Left lobe of liver (tissue), 2 donors: ENCODE data around the gene OR4F15. TPM values are rescaled to one million over a fixed set of nuclear protein-coding genes. Genes with fewer than 3 reads are reported as not detected.
"Not testable (repeated sequence)": the region's sequence is repeated elsewhere in the genome, so short reads cannot be mapped to it uniquely, and the experiment has no call there.

Experiments used
- ATAC-seq: fragments of 200-7000 bp; cut with Tn5 transposase; one replicate; pipeline ENCODE4 v1.9.1; 2020; ENCODE audit warnings: mild to moderate bottlenecking, moderate library complexity
- DNase-seq: peaks from one replicate; pipeline ENCODE4 v3.0.0-alpha.2; 2020; ENCODE audit warnings: low spot score
- total RNA-seq: library from RNA; stranded (reverse); gene quantifications from one replicate; pipeline ENCODE4 v1.2.1, GENCODE V29; 2021
- donor health status: DM: no; HTN: no; CAD: no; lungs with moderate emphysema.
- donor health status: DM: no; HTN: yes; CAD: no.

The OR4F15 gene, protein sequence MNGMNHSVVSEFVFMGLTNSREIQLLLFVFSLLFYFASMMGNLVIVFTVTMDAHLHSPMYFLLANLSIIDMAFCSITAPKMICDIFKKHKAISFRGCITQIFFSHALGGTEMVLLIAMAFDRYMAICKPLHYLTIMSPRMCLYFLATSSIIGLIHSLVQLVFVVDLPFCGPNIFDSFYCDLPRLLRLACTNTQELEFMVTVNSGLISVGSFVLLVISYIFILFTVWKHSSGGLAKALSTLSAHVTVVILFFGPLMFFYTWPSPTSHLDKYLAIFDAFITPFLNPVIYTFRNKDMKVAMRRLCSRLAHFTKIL
- total RNA-seq, result not detected

DNA sequence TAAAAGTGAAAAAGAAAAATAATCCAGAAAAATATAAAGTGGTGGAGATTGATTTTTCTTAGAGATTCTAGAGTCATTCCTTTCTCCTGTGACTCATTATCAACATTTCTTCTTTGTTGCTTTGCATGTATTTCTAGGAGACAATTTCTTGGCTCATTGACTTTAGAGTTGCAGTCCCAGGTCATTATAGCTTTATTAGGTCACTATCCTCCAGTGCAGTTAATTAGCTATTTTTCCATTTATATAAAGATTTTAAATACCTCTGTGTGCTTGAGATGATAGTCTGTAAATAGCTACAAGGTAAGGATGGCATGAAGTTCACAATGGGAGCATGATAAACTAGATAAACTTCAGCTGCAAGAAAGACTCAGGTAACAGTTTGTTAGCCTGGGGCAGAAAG, at the start of gene OR4F15:
Gene OR4F15, plus strand, starts transcription at position 301 of the 400 bp plus-strand sequence. CDS start 5,985 bp downstream, outside the sequence.
- DNase-seq (no peak), ATAC-seq (no peak)

DNA sequence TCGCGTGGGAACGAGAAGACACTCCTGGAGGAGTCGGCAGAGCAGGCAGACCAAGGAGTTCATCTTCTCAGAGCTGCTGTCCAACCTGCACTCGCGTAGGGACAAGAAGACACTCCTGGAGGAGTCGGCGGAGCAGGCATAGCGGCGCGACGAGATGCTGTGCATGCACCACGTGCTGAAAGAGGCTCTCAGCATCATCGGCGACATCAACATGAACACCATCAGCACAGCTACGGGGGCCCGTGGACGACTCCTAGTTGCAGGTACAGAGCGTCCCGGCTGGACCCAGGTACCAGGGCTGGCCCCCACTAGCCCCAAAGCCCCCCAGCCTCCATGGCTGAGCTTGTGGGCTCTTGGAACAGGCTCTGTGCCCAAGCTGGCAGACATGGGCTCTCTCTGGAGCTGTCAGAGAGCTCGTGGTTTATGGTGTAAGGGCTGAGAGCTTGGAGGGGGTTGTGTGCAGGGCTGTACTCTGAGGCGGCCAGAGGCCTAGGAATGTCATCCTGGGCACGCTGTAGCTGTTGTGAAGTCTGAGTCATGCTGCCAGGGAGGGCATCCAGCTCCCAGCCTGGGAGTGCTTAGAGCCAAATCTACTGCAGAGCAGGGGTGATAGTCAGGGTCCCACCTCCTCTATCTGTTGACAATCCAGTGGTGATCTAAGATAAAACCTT, 47.2 kb upstream of the OR4F15 start:
- ATAC-seq, DNase-seq: not testable (repeated sequence)

DNA sequence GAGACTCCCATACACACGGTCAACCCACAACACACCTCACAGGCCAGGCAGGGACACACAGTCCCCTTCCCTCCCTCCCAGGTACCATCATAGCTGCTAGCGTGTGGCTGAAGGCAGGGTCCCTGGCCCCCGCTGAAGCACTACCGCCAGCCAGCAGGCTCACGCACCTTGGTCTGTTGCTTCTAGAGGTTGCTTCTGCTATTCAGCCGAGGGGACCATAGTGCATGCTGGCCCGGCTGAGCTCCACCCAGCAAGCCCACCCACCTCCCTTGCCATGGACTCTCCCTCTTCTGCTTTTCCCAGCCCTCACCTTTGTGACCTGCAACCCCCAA, 46.7 kb upstream of the OR4F15 start:
- ATAC-seq, DNase-seq: not testable (repeated sequence)

DNA sequence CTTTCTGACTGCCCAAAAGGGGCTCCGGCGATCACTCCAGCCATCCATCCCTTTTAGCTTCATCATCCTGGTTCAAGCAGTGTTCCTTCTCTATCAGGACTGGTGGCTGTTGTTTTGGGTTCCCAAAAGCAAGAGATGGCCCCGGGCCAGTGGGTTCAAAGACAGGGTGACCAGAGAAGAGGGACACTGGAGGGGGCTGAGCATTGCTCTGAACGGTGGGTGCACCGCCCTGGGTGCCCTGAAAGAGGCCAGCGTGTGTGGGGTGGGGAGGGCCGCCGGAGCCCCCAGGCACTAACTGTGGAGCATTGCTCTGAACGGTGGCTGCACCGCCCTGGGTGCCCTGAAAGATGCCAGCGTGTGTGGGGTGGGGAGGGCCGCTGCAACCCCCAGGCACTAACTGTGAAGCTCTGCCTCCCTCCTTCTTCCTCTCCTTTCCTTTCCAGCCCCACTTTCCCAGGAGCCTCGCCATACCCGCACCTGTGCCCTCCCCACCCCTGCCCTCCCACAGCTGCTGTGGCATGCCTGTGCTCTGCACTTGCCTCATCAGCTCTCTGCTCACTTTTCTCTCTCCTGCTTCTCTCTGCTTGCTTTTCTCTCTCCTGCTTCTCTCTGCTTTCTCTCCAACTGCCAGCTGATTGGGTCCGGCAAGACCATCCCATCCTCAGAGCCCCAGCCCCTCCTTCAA, 46.1 kb upstream of the OR4F15 start:
- no peak for ATAC-seq
- no peak for DNase-seq

DNA sequence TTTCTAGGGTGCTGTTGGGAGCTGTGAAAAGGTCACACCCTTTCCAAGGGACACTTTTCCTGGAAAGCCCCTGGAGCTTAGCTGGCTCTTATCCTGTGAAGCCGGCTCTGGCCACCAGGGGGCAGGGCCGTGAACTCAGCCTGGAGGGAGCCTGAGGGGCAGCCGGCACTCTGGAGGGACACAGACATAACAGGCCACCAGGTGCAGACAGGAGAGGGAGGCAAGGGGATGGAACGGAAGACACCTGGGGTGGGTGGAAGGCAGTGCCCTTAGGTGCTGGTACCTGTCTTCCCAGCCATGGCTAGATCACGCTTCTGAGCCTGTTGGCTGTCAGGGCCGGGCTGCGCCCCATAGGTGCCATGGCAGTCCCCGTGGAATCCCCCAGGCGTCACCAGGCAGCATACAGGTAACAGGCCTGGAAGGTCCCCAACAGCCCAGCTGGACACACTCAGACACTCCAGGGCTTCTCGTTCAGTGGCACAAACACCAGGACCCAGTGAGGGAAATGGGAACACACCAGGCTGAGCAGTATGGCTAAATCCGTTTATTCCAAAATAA, 44.8 kb upstream of the OR4F15 start:
- DNase-seq, result not testable (repeated sequence)

DNA sequence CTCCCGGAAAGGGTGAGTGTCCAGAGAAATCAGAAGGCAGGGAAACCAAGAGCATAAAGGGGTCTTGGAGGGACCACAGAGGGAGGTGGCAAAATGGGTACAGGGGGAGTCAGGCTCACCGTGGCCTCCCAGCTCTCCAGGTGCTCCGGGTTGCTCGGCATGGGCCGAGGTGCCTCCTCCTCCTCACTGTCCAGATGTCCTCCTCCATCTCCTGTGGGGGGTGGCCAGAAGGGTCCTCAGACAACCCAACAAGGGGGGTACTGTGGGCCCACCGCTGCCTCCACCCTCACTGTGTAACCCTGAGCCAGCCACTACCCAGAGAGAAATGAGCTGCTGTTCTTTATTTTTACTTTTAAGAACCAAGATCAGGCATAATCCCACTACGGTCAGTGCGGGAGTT, 39.1 kb upstream of the OR4F15 start:
- DNase-seq (no peak), ATAC-seq (no peak)

More for the DNA sequence above, 44.8 kb upstream of the OR4F15 start:
- not testable (repeated sequence) for ATAC-seq

DNA sequence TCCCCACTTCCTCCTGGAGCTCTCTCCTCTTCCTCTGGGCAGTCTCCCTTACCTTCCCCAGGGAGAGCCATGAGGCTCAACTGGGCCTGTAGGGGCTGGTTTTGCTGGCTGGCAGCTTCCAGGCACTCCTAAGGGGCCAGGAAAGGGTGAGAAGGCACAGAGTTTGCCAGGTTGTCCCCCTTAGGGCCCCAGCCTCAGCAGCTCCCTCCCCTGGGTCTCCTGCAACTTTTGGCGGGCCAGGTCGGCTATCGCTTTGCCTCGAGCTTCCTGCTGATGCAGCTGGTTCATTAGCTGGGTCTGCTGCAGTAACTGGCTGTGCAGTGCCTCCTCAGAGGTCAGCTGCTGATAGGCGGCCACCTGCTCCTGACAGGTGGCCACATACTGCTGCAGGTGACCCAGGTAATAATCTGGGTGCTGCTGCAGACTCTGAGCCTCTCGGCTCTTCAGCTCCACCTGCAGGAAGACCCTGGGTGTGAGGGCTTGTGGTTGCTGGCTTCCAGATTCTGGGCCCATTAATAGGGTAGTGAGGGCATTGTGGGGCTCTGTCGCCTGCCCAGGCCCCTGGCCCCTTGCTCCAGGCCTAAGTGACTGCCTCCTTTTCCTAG, 38.4 kb upstream of the OR4F15 start:
- no peak for DNase-seq
- ATAC-seq, result no peak

DNA sequence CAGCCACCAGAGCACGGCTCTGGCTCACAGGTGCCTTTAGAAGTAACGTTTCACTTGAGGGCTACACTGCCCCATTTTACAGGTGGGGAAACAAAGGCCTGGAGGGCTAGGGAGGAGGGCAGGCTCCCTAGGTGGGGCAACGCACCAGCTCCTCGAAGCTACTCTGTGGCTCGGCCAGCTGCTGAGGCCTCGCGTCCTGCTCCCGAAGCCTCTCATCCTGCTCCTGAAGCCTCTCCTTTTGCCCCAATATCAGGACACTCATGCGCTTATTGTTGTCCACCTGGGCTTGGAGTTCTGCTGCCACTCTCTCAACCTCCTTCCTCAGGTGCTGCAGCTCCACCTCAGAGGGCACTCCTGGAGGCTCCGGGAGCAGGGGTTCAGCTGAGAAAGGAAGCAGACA, 36.9 kb upstream of the OR4F15 start:
- no peak for DNase-seq

DNA sequence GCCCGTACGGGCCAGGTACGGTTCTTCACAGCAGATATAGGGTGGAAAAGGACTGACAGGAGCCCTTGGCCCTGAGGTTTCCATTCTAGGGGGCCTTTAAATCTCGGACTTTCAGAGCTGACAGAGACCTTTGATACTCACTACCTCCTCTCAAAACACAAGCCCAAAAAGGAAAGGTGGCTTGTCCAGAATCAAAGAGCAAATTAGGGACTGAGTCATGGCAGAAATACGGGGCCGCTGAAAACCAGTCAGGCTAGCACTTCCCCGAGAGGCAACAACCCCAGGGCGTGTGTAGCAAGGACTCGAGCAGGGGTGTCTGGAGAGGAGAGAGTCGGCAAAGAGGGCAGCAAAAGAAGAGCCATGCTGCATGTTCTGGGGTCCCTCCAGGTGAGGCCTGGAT, 33.4 kb upstream of the OR4F15 start:
- not testable (repeated sequence) for ATAC-seq, DNase-seq

More for the DNA sequence above, 36.9 kb upstream of the OR4F15 start:
- no peak for ATAC-seq

DNA sequence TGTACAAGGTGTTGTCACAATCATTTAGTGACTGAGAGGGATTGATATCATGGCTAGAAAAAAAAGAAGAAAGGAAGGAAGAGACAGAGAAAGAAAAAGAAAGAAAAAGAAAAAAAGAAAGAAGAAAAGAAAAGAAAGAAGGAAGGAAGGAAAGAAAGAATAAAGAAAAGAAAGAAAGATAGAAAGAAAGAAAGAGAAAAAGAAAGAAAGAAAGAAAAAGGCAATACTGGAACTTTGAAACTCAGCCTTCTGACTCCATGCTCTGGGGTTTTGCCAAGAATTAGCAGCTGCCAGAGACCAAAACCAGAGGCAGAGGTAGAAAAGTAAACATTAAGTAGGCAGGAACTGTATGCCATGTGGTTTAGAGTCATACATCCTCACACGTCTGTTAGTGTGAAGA, 31.8 kb upstream of the OR4F15 start:
- not testable (repeated sequence) for ATAC-seq, DNase-seq

DNA sequence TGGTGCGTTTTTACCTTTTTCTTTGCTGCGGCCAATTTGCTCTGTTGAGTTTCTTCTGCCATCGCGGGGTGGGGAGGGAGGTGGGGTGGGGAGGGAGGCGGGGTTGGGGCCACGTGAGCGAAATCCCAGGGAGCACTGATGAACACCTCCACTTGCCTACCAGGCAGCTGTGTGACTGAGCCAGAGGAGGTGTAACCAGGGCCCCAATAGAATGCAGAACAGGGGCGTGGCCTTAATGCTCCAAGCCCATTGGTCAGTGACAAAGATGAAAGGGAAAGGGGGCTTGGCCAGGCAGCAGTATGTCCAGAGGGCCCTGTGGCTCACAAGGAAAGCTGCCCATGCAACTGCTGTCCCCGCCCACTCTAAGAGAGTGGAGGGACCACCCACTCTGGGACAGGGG, 30.1 kb upstream of the OR4F15 start:
- ATAC-seq (no peak), DNase-seq (no peak)

DNA sequence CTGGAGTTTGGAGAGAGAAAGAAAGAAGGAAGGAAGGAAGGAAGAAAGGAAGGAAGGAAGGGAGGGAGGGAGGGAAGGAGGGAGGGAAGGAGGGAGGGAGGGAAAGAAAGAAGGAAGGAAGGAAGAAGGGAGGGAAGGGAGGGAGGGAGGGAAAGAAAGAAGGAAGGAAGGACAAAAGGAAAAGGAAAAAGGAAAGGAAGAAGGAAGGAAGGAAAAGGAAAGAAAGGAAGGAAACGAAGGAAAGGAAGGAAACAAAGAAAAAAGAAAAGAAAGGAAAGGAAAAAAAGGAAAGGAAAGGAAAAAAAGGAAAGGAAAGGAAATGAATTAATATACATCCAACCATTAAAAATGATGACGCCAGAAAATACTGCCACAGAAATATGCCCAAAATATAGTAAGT, 27.4 kb upstream of the OR4F15 start:
- no peak for ATAC-seq

DNA sequence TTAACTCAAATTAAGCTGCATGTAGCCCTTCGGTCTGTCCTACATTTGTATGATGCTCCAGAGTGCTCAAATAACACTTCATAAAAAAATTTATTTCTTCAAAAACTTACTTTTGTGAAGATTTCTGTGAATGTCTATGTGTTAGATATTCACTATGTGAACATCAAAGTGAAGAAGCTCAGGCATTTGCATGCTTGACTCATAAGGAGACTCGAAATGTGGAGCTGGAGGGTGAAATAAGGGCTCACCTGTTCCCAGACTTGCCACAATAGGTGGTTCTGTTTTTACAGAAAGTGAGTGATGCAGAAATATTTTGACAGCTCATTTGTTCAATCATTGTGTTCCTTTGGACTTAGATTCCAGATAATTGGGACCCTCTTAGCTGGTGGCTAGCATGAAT, 25.6 kb upstream of the OR4F15 start:
- not testable (repeated sequence) for DNase-seq, ATAC-seq

More for the DNA sequence above, 27.4 kb upstream of the OR4F15 start:
- DNase-seq, result no peak

DNA sequence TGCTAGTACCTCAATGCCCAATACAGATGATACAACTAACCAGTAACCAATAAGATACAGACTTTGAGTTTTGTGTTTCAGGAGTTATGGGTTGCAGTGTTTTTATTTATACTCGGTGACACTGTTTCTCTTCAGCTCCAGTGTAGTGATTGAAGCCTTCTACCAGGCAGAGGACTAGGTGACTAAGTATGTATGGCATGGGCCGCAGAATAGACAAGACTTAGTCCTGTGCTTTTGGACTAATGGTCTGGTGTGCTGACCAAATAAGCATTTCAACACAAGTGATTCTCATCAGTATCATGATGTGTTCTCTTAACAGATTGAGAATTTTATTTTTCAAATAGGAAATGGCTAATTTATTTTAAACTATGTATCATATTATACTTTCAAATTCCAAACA, 24.0 kb upstream of the OR4F15 start:
- ATAC-seq, DNase-seq: not testable (repeated sequence)

DNA sequence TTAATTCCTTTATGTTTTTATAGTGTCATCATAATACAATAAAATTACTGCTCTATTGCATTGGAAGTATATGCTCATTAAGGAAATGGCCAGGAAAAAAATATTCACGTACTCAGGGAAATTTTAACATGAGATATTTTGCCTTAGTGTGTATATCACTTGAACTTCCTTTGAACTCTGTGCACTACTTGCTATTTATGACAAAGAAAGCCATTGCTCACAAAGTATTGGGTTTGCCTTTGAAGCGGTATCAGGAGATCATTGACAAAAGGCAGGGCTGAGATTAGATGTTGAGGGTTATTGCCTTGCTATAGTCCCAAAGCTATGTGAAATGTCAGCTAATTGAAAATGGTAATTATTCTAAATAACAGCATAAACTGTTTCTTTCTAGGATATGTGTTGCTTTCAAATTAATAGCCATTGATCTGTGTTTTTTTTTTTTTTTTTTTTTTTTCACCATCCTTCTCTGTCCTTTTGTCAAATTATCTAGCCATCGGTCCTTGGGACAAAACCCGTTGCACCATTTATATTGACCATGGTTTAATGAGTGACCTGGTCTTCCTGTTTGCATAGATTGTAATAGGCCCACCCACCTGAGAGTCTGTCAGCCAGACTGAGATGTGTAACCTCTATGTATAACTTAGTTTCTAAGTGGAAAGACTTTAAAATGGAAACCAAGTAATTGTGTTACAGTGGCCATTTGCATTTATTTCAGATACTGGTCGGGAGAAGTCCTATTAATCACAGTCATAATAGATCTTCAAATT, 23.3 kb upstream of the OR4F15 start:
- DNase-seq, ATAC-seq: not testable (repeated sequence)

DNA sequence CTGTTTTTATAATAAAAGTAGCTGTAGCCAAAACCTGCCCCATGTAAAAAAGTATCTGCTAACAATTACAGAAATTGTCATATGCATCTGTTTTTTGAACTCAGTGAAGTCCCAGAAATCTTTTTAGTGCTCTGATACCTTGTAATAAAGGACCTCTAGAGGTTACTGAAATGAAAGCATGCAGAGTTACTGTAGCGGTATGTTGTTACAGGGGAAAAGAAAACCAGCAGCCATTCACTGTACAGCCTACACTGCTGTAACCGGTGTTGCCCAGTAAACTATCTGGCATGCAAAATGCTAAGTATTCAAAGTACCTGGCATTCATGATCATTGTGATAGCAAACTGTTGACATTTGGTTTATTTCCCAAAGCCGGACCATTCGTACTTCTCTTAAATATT, 21.3 kb upstream of the OR4F15 start:
- not testable (repeated sequence) for ATAC-seq

DNA sequence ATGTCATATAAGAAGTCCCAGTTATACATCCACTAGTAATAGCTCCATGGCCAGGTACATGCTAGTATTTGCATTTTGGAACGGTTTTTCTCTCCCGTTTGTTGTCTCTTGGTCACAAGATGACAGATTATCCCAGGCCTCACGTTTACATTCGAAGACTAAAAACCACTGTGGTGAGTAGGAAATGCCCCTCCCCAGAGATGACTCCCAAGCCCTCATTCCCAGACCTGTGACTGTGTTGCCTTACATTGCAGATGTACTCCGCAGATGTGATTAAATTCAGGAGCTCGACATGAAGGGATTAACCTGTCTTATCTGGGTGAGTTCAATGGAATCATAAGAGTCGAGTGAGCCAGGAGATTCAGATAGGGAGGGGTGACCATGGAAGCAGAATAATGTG, 18.0 kb upstream of the OR4F15 start:
- not testable (repeated sequence) for ATAC-seq, DNase-seq

More for the DNA sequence above, 21.3 kb upstream of the OR4F15 start:
- not testable (repeated sequence) for DNase-seq

DNA sequence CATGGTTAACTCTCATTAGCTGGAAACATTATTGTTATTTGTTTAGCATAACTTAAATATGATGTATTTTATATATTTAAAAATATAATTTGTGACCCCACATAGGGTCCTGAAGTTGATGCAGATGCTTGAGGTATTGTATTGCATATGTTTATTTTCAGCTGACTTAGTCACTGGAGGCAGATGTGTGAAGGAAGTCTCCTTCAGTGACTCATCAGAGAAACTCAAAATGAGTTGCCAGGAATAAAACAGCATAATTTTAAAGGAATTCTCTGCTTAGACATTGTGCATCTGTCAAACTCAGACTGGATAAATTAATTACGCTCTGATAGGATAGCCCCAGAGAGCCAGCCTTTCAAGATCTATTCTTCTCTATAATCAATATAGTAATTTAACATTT, 16.5 kb upstream of the OR4F15 start:
- DNase-seq (no peak), ATAC-seq (no peak)

DNA sequence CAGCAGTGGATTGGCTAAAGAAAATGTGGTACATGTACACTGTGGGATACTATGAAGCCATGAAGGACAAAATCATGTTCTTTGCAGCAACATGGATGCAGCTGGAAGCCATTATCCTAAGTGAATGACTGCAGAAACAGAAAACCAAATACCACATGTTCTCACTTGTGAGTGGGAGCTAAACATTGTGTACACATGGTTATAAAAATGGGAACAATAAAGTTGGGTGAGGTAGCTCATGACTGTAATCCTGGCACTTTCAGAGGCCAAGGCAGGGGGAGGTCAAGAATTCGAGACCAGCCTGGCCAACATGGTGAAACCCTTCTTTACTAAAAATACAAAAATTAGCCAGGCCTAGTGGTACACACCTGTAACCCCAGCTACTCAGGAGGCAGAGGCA, 12.3 kb upstream of the OR4F15 start:
- DNase-seq (no peak), ATAC-seq (no peak)

DNA sequence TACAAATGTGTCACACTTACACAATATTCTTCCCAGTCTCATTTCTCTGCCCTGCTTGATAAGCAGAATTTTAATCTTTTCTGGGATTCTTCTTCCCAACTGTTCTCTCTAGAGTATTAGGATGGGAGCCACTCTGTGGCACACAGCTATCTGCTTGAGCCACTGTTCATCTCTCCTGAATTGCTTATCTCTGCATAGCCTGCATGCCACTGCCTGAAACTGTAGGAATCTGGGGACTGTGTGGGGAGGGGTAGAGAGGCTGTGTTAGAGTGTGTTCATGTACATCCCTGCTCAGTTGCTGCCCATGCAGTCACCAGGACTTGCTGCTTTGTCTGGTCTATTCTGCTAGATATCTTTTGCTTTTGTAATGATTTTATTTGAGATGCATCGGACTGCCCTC, 11.0 kb upstream of the OR4F15 start:
- DNase-seq (no peak), ATAC-seq (no peak)
